GDM1 (cell line): ENCODE results near the gene NCKAP5.

Source experiments
- DNase-seq: peaks from one replicate; lab custom pipeline; 2025; lab: John Stamatoyannopoulos, UW

NCKAP5 gene

DNA sequence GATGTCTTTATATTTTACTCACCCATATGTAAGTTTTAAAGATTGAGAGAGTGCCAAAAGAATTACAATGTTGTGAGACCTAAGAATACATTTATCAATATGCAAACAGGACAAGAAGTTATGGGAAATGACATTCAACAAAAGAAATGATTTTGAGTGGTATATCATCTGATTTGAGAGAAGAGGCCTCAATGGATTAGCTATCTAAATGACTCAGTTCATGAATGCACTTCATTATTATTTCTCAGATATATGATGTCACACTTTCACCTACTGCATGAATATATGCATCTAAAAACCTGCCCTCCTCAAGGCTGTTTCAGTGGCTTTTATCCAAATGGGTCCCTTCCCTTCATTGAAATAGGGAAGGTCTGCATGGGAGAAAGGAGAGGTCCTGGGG is 769.9 kb downstream of the NCKAP5 start:
- DNase-seq: no peak

- DNase-seq: no peak
These were observed 770.7 kb downstream of the NCKAP5 start for GRCh38 chr2:132797556-132797955.

- no peak for DNase-seq
These were observed 771.2 kb downstream of the NCKAP5 start for GRCh38 chr2:132797071-132797470.

DNA sequence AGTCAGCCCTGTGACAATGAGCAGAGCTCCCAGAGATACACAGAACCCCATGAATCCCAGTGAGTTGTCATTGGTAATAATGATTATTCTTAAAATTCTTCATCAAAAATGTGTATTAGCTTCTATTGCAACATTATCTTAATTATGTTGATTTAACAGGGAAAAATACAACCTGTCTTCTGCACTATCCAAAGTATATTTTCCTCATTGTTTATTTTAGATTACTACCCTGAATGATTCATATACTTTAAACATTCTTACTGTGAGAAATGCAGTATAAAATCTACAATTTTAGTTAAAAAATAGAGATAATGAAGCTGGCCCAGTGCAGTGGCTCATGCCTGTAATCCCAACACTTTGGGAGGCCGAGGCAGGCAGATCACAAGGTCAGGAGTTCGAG is 773.0 kb downstream of the NCKAP5 start:
- DNase-seq: no peak

- no peak for DNase-seq
These were observed 774.7 kb downstream of the NCKAP5 start for GRCh38 chr2:132793532-132793931.

- DNase-seq: no peak
These were observed 778.0 kb downstream of the NCKAP5 start for GRCh38 chr2:132790207-132790785.

DNA sequence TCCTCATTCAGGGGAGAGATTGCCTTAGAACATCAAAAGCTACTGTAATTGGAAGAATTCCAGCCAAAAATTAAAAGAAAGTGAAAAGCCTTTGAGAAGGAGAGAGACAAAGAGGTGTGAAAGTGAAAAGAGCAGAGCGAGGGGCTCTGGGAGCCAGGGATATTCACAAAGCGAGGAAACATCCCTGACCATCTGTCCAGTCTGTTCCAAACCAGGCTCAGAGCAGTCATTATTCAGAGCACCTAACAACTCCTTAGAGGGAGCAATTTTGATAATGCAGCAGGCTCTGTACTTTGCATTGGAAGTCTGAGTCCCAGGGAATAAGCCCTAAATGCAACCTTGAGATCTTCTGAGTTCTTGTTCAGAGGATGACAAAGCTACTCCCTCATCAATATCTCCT is 779.2 kb downstream of the NCKAP5 start:
- no peak for DNase-seq

- no peak for DNase-seq
These were observed 779.9 kb downstream of the NCKAP5 start for GRCh38 chr2:132788310-132788838.

GRCh38 chr2:132783883-132784282 is 784.4 kb downstream of the NCKAP5 start:
- no peak for DNase-seq

- no peak for DNase-seq
These were observed 786.0 kb downstream of the NCKAP5 start for GRCh38 chr2:132782176-132782783.

DNA sequence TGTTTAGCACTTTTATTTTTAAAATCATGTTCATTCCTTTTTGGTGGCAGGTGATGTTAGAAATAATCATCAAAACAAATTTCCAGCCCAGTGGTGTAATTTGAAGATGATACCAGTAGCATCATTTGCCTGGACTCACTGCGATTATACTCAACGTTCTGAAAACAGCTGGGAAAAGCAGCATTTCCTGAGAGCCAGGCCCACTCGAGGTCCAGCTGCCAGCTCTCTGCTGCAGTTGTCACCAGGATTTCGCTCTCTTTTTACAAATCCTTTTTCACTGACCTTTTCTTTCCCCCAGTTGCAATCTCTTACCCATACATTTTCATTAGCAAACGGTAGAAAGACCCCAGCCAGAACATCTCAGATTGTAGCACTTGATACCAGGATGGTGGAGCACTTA is 787.6 kb downstream of the NCKAP5 start:
- DNase-seq: no peak

- DNase-seq: no peak
These were observed 789.0 kb downstream of the NCKAP5 start for GRCh38 chr2:132779206-132779721.

DNA sequence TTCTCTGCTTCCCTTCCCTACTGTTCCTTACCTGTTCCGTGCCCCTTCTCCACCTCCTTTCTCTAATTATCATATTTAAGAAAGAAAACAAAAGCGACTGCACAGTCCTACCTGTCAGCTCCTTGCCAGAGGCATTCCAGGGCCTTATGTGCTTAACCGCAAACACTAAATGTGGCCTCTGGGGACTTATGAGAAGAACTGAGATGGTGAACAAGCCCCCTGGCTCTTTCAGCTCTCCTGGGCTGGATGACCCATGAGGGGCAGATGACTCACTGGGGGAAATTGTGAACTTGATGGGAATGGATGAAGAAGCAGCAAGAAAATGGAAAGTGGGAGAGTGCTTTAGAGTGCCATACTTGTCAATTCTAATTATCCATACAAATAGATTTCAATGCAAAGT is 792.0 kb downstream of the NCKAP5 start:
- DNase-seq: no peak

- DNase-seq: no peak
These were observed 794.1 kb downstream of the NCKAP5 start for GRCh38 chr2:132774189-132774588.

DNA sequence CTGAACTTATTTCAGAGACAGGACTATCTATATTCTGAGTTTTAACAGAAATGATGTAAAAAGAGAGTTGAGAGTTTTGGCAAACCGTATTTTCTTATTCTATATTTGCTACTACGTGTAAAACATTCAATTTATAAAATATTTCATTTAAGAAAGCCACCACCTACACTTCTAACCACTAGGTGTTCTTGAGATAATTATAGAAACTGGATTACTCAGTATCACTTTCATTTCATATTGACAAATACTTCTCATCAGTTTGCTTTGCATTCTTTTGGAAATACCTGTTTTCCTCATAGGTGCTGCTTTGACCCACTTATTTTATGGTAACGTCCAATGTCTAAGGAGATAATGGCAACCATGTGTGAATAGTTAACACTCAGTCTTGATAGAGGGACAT is 794.9 kb downstream of the NCKAP5 start:
- no peak for DNase-seq

- no peak for DNase-seq
These were observed 795.9 kb downstream of the NCKAP5 start for GRCh38 chr2:132772340-132772739.

DNA sequence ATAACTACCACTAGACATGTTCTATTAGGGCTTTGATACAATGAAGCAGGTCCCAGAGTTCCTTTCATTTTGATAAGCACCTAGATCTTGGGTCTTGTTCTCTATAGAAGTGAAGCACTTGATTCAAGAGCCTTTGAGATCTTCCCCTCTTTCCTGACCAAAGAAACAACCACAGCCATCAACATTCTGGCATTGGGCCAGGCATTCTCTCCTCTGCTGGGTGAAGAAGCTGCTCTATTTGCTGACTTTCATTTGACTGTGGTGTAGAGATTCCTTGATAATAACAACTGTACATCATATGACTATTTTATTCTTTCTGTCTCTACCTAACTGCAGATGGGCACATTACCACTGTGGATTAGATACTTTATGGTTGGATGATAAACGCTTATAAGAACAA is 801.7 kb downstream of the NCKAP5 start:
- no peak for DNase-seq

- no peak for DNase-seq
These were observed 806.8 kb downstream of the NCKAP5 start for GRCh38 chr2:132761437-132761836.

DNA sequence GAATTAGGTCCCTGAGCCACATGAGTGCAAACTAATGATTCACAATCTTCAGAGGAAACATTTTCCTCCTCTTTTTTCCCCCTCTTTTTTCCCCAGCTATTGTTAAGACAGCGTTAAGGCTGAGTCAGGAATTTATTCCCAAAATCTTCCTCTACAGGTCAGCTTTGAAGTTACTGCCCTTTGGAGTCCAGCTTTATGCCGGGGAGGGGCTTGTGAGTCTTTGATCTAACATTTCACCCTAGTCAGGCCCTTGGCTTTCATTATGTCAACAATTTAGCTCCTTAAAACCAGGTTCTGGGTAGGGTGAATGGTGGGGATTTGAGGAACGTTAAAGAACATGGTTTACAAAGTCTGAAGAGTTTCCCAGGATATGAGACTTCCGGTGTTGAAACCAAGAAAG is 807.3 kb downstream of the NCKAP5 start:
- no peak for DNase-seq

DNA sequence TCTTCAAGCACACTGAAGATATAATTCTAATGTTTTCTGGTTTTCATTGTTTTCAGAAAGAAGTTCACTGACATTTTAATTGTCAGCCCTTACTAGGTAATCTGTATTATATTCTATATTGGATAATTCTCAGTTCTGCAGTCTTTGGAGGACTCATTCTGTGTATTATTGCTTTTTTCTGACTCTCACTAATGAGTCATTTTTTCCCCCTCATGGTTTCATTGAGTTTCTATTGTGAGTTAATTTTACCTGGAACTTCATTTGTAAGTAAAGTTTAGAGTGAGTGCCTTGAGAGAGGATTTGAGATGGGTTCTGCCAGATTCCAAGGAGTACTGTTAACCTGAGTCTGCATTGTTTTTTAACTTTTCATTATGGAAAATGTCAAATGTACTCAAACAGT is 807.9 kb downstream of the NCKAP5 start:
- DNase-seq: no peak

DNA sequence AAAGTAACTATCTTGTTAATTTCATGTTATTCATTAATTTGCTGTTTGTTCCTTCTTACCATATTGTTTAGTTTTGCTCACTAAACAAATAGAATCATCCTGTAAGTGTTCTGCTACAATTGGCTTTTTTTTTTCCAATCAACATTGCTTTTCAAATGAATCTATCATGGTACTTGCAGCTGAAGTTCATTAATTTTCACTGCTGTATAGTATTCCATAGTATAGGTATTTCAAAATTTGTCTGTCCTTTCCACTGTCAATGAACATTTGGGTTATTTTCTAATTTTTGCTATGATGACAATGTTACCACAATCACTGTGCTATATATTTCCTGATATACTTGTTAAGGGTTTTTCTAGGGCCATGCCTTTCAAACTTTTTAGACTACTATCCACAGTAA is 809.3 kb downstream of the NCKAP5 start:
- DNase-seq: no peak

DNA sequence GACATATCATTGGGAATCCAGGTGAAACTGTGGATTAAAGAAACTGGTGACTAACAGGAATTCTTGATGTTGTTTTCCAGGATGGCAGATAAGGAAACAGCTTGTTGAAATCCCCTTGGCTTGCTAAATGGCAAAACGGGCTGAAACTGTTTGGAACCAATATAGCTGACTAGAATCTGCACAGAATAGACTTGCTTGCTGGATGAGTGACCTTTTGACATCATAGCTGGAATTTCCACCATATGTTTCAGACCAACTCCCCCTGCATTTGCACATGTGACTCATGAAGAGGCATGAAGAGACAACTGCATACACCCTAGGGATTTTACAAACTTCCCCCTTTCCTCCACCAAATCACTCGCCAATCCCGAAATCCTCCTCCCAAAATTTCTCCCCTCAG is 810.6 kb downstream of the NCKAP5 start:
- no peak for DNase-seq

DNA sequence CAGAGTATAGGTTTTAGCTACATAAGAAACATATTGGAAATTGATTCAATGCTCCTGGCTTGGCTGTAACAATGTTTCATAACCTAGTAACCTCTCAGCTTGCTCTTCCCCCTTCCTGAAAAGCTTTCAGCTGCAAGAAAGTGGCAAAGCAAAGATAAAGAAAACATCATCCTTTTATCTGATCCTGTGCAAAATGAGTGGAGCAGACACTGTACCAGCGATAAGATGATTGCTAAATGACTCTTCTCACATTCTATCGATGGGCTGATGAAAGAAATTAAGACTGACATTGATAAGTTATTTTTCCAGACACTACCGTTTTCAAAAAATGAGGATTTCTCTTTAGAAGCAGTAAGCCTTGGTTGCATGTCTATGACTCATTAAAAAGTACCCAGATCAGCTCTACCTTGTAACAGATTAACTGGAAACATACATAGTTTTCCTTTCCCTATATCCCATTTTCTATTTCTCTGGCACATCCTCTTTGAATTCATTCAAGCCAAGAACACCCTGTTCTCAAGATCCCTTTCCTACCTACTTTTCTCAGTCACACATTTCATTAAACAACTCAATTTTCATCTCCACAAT is 811.2 kb downstream of the NCKAP5 start:
- DNase-seq: no peak
